ENCODE data around the gene TDRD9.

TDRD9 gene

GRCh38 chr14:104016873-104017650 lies 88.8 kb downstream of the TDRD9 start:
- no peaks in the 10 kb centered on the region for H3K4me1 Mint-ChIP-seq (ENCODE audit: low read depth in 2 of 2)
- ATAC-seq (replicated peaks): no peak
- peaks cover 44 to 47% of the 10 kb centered on the region in 2 donors for H3K27me3 Mint-ChIP-seq
- no peaks in the 10 kb centered on the region for H3K9me3 Mint-ChIP-seq
- H3K36me3 Mint-ChIP-seq (ENCODE audit: insufficient read depth): peaks cover 3% of the 10 kb centered on the region
- no peak for DNase-seq
- H3K27ac Mint-ChIP-seq: no peak overlapping the region
- no peak overlapping the region for H3K4me3 Mint-ChIP-seq

- peaks cover 3% of the 10 kb centered on the region for H3K36me3 Mint-ChIP-seq (ENCODE audit: insufficient read depth)
- H3K4me3 Mint-ChIP-seq: no peak overlapping the region
- H3K4me1 Mint-ChIP-seq (ENCODE audit: low read depth in 2 of 2): no peaks in the 10 kb centered on the region
- ATAC-seq (replicated peaks) (no peak), DNase-seq (no peak)
- H3K27ac Mint-ChIP-seq: no peak overlapping the region
- H3K9me3 Mint-ChIP-seq: no peaks in the 10 kb centered on the region
- peaks cover 57 to 58% of the 10 kb centered on the region in 2 donors for H3K27me3 Mint-ChIP-seq
Observed at GRCh38 chr14:104019029-104019428, 90.8 kb downstream of the TDRD9 start.

GRCh38 chr14:104019806-104020205 lies 91.5 kb downstream of the TDRD9 start:
- DNase-seq: no peak
- H3K4me3 Mint-ChIP-seq: no peak overlapping the region
- H3K27ac Mint-ChIP-seq: no peak overlapping the region
- no peaks in the 10 kb centered on the region for H3K4me1 Mint-ChIP-seq (ENCODE audit: low read depth in 2 of 2)
- peaks cover 57 to 58% of the 10 kb centered on the region in 2 donors for H3K27me3 Mint-ChIP-seq
- ATAC-seq (replicated peaks): no peak
- H3K9me3 Mint-ChIP-seq: no peaks in the 10 kb centered on the region
- H3K36me3 Mint-ChIP-seq (ENCODE audit: insufficient read depth): peaks cover 3% of the 10 kb centered on the region

DNA sequence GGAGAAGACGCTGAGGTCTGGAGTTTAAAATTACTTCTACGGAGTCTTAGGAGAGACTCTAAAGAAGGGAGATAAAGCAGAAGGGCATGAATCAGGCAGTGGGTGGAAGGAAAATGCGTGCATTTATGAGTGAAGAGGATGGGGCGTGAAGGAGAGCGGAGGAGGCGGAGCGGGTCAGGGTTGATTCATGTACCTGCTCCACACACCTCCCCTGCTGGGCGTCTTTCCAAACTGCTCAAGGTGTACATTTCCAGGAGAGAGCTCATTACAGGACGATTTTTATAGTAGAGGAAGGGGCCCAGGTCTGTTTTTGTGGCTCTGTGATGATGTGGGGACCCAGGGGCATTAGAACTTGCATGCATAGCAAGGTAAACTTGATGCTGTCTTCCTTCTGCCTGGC lies 92.2 kb downstream of the TDRD9 start:
- Mint-ChIP-seq H3K27me3 (peaks cover 54 to 61% of the 10 kb centered on the region in 2 donors), H3K36me3 (ENCODE audit: insufficient read depth) (peaks cover 3% of the 10 kb centered on the region), H3K4me3 (no peak overlapping the region), H3K9me3 (no peaks in the 10 kb centered on the region), H3K4me1 (ENCODE audit: low read depth in 2 of 2) (no peaks in the 10 kb centered on the region), H3K27ac (no peak overlapping the region)
- no peak for DNase-seq
- ATAC-seq (replicated peaks): no peak

DNA sequence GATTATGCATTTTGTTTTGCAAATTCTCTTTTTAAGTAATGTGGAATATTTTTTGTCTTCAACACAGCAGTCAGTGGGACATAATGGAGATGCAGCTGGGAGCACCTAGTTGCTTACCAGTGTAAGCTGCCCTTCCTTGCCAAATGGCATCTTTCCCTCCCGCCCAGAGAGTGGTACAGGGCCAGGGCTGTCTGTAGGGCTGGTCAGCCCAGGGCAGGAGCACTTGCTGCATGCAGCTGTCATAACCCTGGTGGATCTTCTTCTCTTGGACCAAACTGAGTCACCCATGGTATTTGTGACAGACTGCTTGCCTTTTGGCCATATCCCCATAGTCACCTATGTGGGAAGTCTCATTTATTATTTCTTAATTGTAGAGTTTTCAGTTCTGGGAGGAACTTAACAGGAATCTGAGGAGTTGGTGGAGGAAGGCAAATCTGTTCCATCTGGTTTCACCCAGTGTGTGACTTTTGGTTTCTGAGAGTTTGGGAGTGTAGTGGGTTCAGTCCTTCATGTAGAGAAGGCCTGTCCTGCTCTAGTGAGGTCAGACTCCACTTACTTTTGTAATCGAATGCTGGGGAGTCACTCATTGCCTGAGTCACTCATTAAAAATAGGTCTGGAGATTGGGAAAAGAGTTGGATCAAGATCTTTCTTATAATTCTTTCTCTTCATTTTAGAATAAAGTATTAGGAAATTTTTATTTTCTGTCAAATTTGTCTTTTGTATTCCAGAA lies 95.2 kb downstream of the TDRD9 start:
- peaks cover 47 to 53% of the 10 kb centered on the region in 2 donors for H3K27me3 Mint-ChIP-seq
- peaks cover 3% of the 10 kb centered on the region for H3K36me3 Mint-ChIP-seq (ENCODE audit: insufficient read depth)
- no peak overlapping the region for H3K4me3 Mint-ChIP-seq
- H3K9me3 Mint-ChIP-seq: no peaks in the 10 kb centered on the region
- no peak for ATAC-seq (replicated peaks)
- H3K4me1 Mint-ChIP-seq (ENCODE audit: low read depth in 2 of 2): no peaks in the 10 kb centered on the region
- no peak for DNase-seq
- H3K27ac Mint-ChIP-seq: no peak overlapping the region

GRCh38 chr14:104025534-104025933 lies 97.3 kb downstream of the TDRD9 start:
- no peak for DNase-seq
- ATAC-seq (replicated peaks): no peak
- H3K9me3 Mint-ChIP-seq: no peaks in the 10 kb centered on the region
- H3K4me3 Mint-ChIP-seq: no peak overlapping the region
- no peaks in the 10 kb centered on the region for H3K4me1 Mint-ChIP-seq (ENCODE audit: low read depth in 2 of 2)
- peaks cover 3% of the 10 kb centered on the region for H3K36me3 Mint-ChIP-seq (ENCODE audit: insufficient read depth)
- peaks cover 41 to 52% of the 10 kb centered on the region in 2 donors for H3K27me3 Mint-ChIP-seq
- no peak overlapping the region for H3K27ac Mint-ChIP-seq

DNA sequence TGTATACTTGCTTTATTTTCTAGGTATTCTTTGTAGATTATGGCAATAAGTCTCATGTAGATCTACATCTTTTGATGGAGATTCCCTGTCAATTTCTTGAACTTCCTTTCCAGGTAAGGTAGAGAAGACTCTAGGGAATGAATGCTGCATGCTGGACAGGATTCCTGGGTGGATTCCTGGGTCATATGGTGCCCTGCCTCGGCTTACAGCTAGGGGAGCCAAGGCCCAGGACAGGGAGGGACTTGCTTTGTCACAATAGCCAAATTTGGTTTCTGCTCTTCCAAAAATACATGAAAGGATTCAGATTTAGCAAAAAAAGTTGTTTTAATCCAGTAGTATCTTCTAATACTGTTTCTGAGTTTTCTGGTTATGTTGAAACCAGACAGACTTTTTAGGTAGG lies 97.8 kb downstream of the TDRD9 start:
- no peak overlapping the region for H3K4me3 Mint-ChIP-seq
- H3K27me3 Mint-ChIP-seq: peaks cover 36 to 48% of the 10 kb centered on the region in 2 donors
- ATAC-seq (replicated peaks) (no peak), DNase-seq (no peak)
- H3K27ac Mint-ChIP-seq: no peak overlapping the region
- H3K4me1 Mint-ChIP-seq (ENCODE audit: low read depth in 2 of 2): no peaks in the 10 kb centered on the region
- H3K36me3 Mint-ChIP-seq (ENCODE audit: insufficient read depth): peaks cover under 1% of the 10 kb centered on the region
- H3K9me3 Mint-ChIP-seq: no peaks in the 10 kb centered on the region

GRCh38 chr14:104030958-104031357 lies 102.7 kb downstream of the TDRD9 start:
- Mint-ChIP-seq H3K27ac (no peak overlapping the region), H3K9me3 (no peaks in the 10 kb centered on the region), H3K4me3 (no peak overlapping the region), H3K36me3 (ENCODE audit: insufficient read depth) (peaks cover 3% of the 10 kb centered on the region), H3K27me3 (peaks cover 54 to 57% of the 10 kb centered on the region in 2 donors), H3K4me1 (ENCODE audit: low read depth in 2 of 2) (no peaks in the 10 kb centered on the region)
- ATAC-seq (replicated peaks): no peak
- DNase-seq: no peak

DNA sequence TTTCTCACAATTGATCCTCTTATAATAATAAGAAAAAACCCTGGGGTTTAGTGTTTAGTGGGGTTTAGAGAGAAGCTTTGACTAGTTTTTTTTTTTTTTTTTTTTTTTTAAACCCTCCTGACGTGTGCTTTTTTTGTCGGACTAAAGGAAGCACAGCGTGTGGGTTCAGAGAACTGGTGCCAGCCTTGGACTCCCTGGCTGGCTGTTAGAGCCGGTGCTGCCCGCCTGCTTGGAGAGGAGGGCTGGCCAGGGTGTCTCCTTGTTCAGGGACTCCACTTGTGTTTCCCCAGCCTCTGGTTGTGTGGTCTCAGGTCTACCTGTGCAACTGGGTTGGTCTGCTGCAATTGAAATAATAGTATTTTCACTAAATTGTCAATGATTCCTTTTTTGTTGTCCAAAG lies 103.1 kb downstream of the TDRD9 start:
- DNase-seq: no peak
- no peak overlapping the region for H3K4me3 Mint-ChIP-seq
- no peaks in the 10 kb centered on the region for H3K4me1 Mint-ChIP-seq (ENCODE audit: low read depth in 2 of 2)
- peaks cover 54 to 62% of the 10 kb centered on the region in 2 donors for H3K27me3 Mint-ChIP-seq
- no peak overlapping the region for H3K27ac Mint-ChIP-seq
- no peak for ATAC-seq (replicated peaks)
- H3K9me3 Mint-ChIP-seq: no peaks in the 10 kb centered on the region
- peaks cover 3% of the 10 kb centered on the region for H3K36me3 Mint-ChIP-seq (ENCODE audit: insufficient read depth)

- Mint-ChIP-seq H3K27me3 (peaks cover 46 to 78% of the 10 kb centered on the region in 2 donors), H3K4me3 (no peak overlapping the region), H3K36me3 (ENCODE audit: insufficient read depth) (peaks cover 3% of the 10 kb centered on the region), H3K27ac (no peak overlapping the region), H3K4me1 (ENCODE audit: low read depth in 2 of 2) (no peaks in the 10 kb centered on the region), H3K9me3 (no peaks in the 10 kb centered on the region)
- DNase-seq (no peak), ATAC-seq (replicated peaks) (no peak)
Observed at GRCh38 chr14:104034976-104035699, 106.9 kb downstream of the TDRD9 start.

DNA sequence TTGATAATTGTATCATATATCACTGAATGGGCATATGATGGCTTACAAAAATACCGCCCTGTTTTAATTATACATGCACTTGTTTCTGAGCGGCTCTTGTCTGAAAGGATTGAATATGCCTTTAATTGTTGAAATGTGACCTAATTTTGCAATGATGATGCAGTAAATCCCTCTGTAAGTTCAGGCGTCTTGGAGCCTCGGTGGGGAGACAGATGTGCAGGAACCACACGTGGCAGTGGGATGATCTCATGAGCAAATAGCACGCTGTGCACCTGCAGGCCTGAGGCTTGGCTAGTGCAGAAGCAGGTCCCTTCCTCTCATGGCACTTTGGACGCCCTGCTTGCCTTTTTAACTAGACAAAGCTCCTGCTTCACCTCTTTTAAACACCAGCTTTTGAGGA lies 108.0 kb downstream of the TDRD9 start:
- ATAC-seq (replicated peaks) (no peak), DNase-seq (no peak)
- Mint-ChIP-seq H3K27me3 (peaks cover 56 to 89% of the 10 kb centered on the region in 2 donors), H3K9me3 (no peaks in the 10 kb centered on the region), H3K4me1 (ENCODE audit: low read depth in 2 of 2) (no peaks in the 10 kb centered on the region), H3K27ac (no peak overlapping the region), H3K36me3 (ENCODE audit: insufficient read depth) (peaks cover 3% of the 10 kb centered on the region), H3K4me3 (no peak overlapping the region)

DNA sequence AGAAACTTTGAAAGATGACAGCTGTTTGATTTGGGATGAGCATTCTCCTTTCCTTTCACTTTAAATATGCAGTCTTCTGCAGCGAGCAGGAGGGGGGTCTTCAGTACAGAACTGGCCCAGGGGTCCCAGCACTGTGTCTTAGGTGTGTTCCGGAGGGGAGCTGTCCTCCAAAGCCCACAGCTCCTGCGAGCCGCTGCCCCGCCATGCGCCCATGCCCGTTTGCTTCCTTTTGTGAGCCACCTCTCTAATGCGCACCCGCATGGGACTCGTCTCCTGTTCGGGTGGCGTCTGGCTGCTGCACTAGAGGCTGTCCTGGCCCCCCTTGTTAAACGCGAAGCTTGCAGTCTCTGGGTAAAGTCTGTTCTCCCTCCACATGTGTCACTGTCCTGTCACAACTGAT lies 108.8 kb downstream of the TDRD9 start:
- H3K27ac Mint-ChIP-seq: no peak overlapping the region
- H3K4me1 Mint-ChIP-seq (ENCODE audit: low read depth in 2 of 2): no peaks in the 10 kb centered on the region
- peaks cover 2% of the 10 kb centered on the region for H3K36me3 Mint-ChIP-seq (ENCODE audit: insufficient read depth)
- DNase-seq (no peak), ATAC-seq (replicated peaks) (no peak)
- H3K4me3 Mint-ChIP-seq: no peak overlapping the region
- H3K9me3 Mint-ChIP-seq: no peaks in the 10 kb centered on the region
- H3K27me3 Mint-ChIP-seq: peaks cover 63 to 97% of the 10 kb centered on the region in 2 donors

GRCh38 chr14:104037903-104038302 lies 109.6 kb downstream of the TDRD9 start:
- no peak for DNase-seq
- Mint-ChIP-seq H3K27ac (no peak overlapping the region), H3K27me3 (peaks cover 55 to 93% of the 10 kb centered on the region in 2 donors), H3K9me3 (no peaks in the 10 kb centered on the region), H3K36me3 (ENCODE audit: insufficient read depth) (no peaks in the 10 kb centered on the region), H3K4me3 (no peak overlapping the region), H3K4me1 (ENCODE audit: low read depth in 2 of 2) (no peaks in the 10 kb centered on the region)
- ATAC-seq (replicated peaks): no peak
